Ishikawa (cell line): ENCODE results near the gene CELSR2.

ENCODE experiments used
- CEBPB ChIP-seq: IDR thresholded peaks from 2 replicates; pipeline ENCODE4 v1.6.1; 2012
- CREB1 ChIP-seq: IDR thresholded peaks from 2 replicates; pipeline ENCODE4 v1.6.1; 2012; ENCODE audit warnings: low read depth
- EGR1 ChIP-seq: IDR thresholded peaks from 2 replicates; pipeline ENCODE4 v1.6.1; 2012
- EP300 ChIP-seq: IDR thresholded peaks from 2 replicates; pipeline ENCODE4 v1.6.1; 2012; ENCODE audit warnings: borderline replicate concordance
- FOXM1 ChIP-seq: IDR thresholded peaks from 2 replicates; pipeline ENCODE4 v1.6.1; 2012; ENCODE audit warnings: low read depth, borderline replicate concordance
- NFIC ChIP-seq: IDR thresholded peaks from 2 replicates; pipeline ENCODE4 v1.6.1; 2012
- RAD21 ChIP-seq: IDR thresholded peaks from 2 replicates; pipeline ENCODE4 v1.6.1; 2012; ENCODE audit warnings: low read depth
- REST ChIP-seq: IDR thresholded peaks from 2 replicates; pipeline ENCODE4 v1.6.1; 2012; ENCODE audit warnings: low read depth, mild to moderate bottlenecking
- TAF1 ChIP-seq: IDR thresholded peaks from 2 replicates; pipeline ENCODE4 v1.6.1; 2012; ENCODE audit warnings: low read depth, mild to moderate bottlenecking
- TCF12 ChIP-seq: IDR thresholded peaks from 2 replicates; pipeline ENCODE4 v1.6.1; 2012; ENCODE audit warnings: low read depth
- TEAD4 ChIP-seq: IDR thresholded peaks from 2 replicates; pipeline ENCODE4 v1.6.1; 2012
- YY1 ChIP-seq: IDR thresholded peaks from 2 replicates; pipeline ENCODE4 v1.6.1; 2012; ENCODE audit warnings: low read depth
- ZBTB7A ChIP-seq: IDR thresholded peaks from 2 replicates; pipeline ENCODE4 v1.6.1; 2012; ENCODE audit warnings: low read depth
- TF ChIP-seq, protein P1 (sequence below): IDR thresholded peaks from 2 replicates; pipeline ENCODE4 v1.6.1; 2012
- TF ChIP-seq, protein P2 (sequence below): IDR thresholded peaks from 2 replicates; pipeline ENCODE4 v1.6.1; 2012

Gene CELSR2

GRCh38 chr1:109248444-109248796 lies 919 bp upstream of the CELSR2 start:
- no peak for TF ChIP-seq ZBTB7A
- no peak for TF ChIP-seq TAF1
- no peak for TF ChIP-seq RAD21
- no peak for TF ChIP-seq CREB1

DNA sequence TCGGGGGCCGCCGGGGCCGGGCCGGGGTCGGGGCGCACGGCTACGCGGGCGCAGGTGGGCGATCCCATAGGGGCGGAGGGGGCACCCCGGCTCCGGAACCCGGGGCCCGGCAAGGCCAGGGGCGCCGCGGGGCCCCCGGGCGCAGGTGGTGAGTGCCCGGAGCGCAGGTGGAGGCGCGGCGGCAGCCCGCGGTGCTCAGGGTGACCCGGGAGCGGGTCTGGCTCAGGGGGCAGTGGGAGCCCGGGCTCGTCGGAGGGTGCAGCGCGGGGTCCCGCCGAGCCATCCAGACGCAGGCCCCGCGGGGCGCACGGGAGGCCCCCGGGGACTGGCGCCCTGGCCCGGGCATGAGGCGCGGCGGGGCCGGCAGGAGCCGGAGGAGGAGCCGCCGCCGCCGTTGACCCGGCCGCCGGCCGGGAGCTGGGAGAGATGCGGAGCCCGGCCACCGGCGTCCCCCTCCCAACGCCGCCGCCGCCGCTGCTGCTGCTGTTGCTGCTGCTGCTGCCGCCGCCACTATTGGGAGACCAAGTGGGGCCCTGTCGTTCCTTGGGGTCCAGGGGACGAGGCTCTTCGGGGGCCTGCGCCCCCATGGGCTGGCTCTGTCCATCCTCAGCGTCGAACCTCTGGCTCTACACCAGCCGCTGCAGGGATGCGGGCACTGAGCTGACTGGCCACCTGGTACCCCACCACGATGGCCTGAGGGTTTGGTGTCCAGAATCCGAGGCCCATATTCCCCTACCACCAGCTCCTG lies 489 bp downstream of the CELSR2 start:
- TF ChIP-seq FOXM1 = no peak
- TF ChIP-seq CEBPB = no peak
- TF ChIP-seq TEAD4 = no peak
- TF ChIP-seq EP300 = no peak
- TF ChIP-seq, protein P1, sequence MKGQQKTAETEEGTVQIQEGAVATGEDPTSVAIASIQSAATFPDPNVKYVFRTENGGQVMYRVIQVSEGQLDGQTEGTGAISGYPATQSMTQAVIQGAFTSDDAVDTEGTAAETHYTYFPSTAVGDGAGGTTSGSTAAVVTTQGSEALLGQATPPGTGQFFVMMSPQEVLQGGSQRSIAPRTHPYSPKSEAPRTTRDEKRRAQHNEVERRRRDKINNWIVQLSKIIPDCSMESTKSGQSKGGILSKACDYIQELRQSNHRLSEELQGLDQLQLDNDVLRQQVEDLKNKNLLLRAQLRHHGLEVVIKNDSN = no peak
- no peak for TF ChIP-seq CREB1
- TF ChIP-seq ZBTB7A = 0 out of 2 replicates have a peak, but pooled peaks have one; percentile 22
- no peak for TF ChIP-seq EGR1

DNA sequence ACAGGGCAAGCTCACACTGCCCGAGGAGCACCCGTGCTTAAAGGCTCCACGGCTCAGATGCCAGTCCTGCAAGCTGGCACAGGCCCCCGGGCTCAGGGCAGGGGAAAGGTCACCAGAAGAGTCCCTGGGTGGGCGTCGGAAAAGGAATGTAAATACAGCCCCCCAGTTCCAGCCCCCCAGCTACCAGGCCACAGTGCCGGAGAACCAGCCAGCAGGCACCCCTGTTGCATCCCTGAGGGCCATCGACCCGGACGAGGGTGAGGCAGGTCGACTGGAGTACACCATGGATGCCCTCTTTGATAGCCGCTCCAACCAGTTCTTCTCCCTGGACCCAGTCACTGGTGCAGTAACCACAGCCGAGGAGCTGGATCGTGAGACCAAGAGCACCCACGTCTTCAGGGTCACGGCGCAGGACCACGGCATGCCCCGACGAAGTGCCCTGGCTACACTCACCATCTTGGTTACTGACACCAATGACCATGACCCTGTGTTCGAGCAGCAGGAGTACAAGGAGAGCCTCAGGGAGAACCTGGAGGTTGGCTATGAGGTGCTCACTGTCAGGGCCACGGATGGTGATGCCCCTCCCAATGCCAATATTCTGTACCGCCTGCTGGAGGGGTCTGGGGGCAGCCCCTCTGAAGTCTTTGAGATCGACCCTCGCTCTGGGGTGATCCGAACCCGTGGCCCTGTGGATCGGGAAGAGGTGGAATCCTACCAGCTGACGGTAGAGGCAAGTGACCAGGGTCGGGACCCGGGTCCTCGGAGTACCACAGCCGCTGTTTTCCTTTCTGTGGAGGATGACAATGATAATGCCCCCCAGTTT lies 1.3 kb downstream of the CELSR2 start:
- TF ChIP-seq ZBTB7A (no peak), CREB1 (no peak), CEBPB (no peak), TAF1 (no peak), TCF12 (no peak), EP300 (no peak)
- TF ChIP-seq, protein P2, sequence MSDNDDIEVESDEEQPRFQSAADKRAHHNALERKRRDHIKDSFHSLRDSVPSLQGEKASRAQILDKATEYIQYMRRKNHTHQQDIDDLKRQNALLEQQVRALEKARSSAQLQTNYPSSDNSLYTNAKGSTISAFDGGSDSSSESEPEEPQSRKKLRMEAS = no peak
- TF ChIP-seq, protein P1 = no peak

- TF ChIP-seq ZBTB7A (no peak), RAD21 (no peak), TAF1 (no peak), EGR1 (no peak), NFIC (no peak), CEBPB (no peak), TEAD4 (no peak), TCF12 (no peak), REST (no peak), CREB1 (no peak), YY1 (no peak)
- TF ChIP-seq, protein P2 = no peak
- TF ChIP-seq, protein P1 = no peak
These were observed 2.2 kb downstream of the CELSR2 start for GRCh38 chr1:109251277-109252166.

GRCh38 chr1:109252167-109252892 lies 3.0 kb downstream of the CELSR2 start:
- TF ChIP-seq REST (no peak), TCF12 (no peak), FOXM1 (no peak)
- TF ChIP-seq, protein P2 = no peak
